IMR-90 (cell line): ENCODE results near the gene F2.

ENCODE experiments used
- BHLHE40 ChIP-seq: fragments of 150-350 bp; IDR thresholded peaks from 2 replicates; pipeline ENCODE4 v1.6.1; 2016; ENCODE audit warnings: mild to moderate bottlenecking, low read depth, low read length
- CEBPB ChIP-seq: IDR thresholded peaks from 2 replicates; pipeline ENCODE4 v1.6.1; 2012; ENCODE audit warnings: low read depth, low read length, improper control_type of control experiment
- CHD1 ChIP-seq: IDR thresholded peaks from 2 replicates; pipeline ENCODE4 v1.6.1; 2012; ENCODE audit warnings: low read depth, low read length, improper control_type of control experiment
- MAZ ChIP-seq: IDR thresholded peaks from 2 replicates; pipeline ENCODE4 v1.6.1; 2012; ENCODE audit warnings: low read depth, mild to moderate bottlenecking, low read length, improper control_type of control experiment, moderate library complexity, borderline replicate concordance
- MXI1 ChIP-seq: IDR thresholded peaks from 2 replicates; pipeline ENCODE4 v1.6.1; 2012; ENCODE audit warnings: low read depth, mild to moderate bottlenecking, low read length, moderate library complexity, borderline replicate concordance
- POLR2A ChIP-seq: IDR thresholded peaks from 2 replicates; pipeline ENCODE4 v1.6.1; 2012; ENCODE audit warnings: mild to moderate bottlenecking, low read depth, low read length
- RAD21 ChIP-seq: IDR thresholded peaks from 2 replicates; pipeline ENCODE4 v1.6.1; 2012; ENCODE audit warnings: low read length, improper control_type of control experiment
- RCOR1 ChIP-seq: IDR thresholded peaks from 2 replicates; pipeline ENCODE4 v1.6.1; 2012; ENCODE audit warnings: mild to moderate bottlenecking, low read length, improper control_type of control experiment; ENCODE audit not compliant: insufficient replicate concordance
- RFX5 ChIP-seq: IDR thresholded peaks from 2 replicates; pipeline ENCODE4 v1.8.0; 2012; ENCODE audit warnings: low read depth, mild to moderate bottlenecking, low read length, moderate library complexity
- SMC3 ChIP-seq: fragments of 150-350 bp; IDR thresholded peaks from 2 replicates; pipeline ENCODE4 v1.6.1; 2016; ENCODE audit warnings: low read depth, mild to moderate bottlenecking, antibody characterized with exemption, low read length, moderate library complexity
- USF2 ChIP-seq: fragments of 150-350 bp; IDR thresholded peaks from 2 replicates; pipeline ENCODE4 v1.6.1; 2017; ENCODE audit warnings: mild to moderate bottlenecking, antibody characterized with exemption, low read length, low read depth
- TF ChIP-seq, protein P1 (sequence below): conservative IDR thresholded peaks from 2 replicates; pipeline ENCODE4 v1.5.1; 2012; ENCODE audit warnings: mild to moderate bottlenecking, low read depth, low read length, improper control_type of control experiment
- TF ChIP-seq, protein P2 (sequence below): fragments of 150-350 bp; IDR thresholded peaks from 2 replicates; pipeline ENCODE4 v1.6.1; 2016; ENCODE audit warnings: low read depth, mild to moderate bottlenecking, low read length, moderate library complexity, borderline replicate concordance

- TF ChIP-seq POLR2A (no peak), RAD21 (no peak), MXI1 (no peak), RFX5 (no peak), RCOR1 (no peak), BHLHE40 (no peak), MAZ (no peak), USF2 (0 out of 2 replicates have a peak, but pooled peaks have one; percentile 9), CHD1 (no peak), SMC3 (no peak), CEBPB (no peak)
- TF ChIP-seq, protein P1, sequence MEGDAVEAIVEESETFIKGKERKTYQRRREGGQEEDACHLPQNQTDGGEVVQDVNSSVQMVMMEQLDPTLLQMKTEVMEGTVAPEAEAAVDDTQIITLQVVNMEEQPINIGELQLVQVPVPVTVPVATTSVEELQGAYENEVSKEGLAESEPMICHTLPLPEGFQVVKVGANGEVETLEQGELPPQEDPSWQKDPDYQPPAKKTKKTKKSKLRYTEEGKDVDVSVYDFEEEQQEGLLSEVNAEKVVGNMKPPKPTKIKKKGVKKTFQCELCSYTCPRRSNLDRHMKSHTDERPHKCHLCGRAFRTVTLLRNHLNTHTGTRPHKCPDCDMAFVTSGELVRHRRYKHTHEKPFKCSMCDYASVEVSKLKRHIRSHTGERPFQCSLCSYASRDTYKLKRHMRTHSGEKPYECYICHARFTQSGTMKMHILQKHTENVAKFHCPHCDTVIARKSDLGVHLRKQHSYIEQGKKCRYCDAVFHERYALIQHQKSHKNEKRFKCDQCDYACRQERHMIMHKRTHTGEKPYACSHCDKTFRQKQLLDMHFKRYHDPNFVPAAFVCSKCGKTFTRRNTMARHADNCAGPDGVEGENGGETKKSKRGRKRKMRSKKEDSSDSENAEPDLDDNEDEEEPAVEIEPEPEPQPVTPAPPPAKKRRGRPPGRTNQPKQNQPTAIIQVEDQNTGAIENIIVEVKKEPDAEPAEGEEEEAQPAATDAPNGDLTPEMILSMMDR: no peak
- TF ChIP-seq, protein P2, sequence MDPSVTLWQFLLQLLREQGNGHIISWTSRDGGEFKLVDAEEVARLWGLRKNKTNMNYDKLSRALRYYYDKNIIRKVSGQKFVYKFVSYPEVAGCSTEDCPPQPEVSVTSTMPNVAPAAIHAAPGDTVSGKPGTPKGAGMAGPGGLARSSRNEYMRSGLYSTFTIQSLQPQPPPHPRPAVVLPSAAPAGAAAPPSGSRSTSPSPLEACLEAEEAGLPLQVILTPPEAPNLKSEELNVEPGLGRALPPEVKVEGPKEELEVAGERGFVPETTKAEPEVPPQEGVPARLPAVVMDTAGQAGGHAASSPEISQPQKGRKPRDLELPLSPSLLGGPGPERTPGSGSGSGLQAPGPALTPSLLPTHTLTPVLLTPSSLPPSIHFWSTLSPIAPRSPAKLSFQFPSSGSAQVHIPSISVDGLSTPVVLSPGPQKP: no peak
Observed at GRCh38 chr11:46684367-46684766, 34.6 kb upstream of the F2 start.
